Measurements from ENCODE around the gene INVS. TPM values are rescaled to one million over a fixed set of nuclear protein-coding genes. Genes with fewer than 3 reads are reported as not detected.

Gene INVS
- total and polyA plus RNA-seq, 2 donors (not counting 3 experiments of a cell fraction or from before 2014, with no cell fraction given), result 8.5 to 17.9 TPM

- TF ChIP-seq MYC (IDR thresholded peaks at IDR 0.05; ENCODE audit: low read depth, low read length), result no peak
- TF ChIP-seq MAX (IDR thresholded peaks at IDR 0.05; ENCODE audit: insufficient read depth, insufficient read length), result no peak
- no peak for TF ChIP-seq POLR2AphosphoS5 (IDR thresholded peaks at IDR 0.05; ENCODE audit: insufficient read depth, low read depth, low read length)
- no peak for TF ChIP-seq POLR2A (IDR thresholded peaks at IDR 0.05; ENCODE audit: low read depth, low read length)
- no peak for TF ChIP-seq EZH2 (IDR thresholded peaks at IDR 0.05; ENCODE audit: borderline replicate concordance, low read depth, low read length, severe bottlenecking)
- TF ChIP-seq, protein P1, sequence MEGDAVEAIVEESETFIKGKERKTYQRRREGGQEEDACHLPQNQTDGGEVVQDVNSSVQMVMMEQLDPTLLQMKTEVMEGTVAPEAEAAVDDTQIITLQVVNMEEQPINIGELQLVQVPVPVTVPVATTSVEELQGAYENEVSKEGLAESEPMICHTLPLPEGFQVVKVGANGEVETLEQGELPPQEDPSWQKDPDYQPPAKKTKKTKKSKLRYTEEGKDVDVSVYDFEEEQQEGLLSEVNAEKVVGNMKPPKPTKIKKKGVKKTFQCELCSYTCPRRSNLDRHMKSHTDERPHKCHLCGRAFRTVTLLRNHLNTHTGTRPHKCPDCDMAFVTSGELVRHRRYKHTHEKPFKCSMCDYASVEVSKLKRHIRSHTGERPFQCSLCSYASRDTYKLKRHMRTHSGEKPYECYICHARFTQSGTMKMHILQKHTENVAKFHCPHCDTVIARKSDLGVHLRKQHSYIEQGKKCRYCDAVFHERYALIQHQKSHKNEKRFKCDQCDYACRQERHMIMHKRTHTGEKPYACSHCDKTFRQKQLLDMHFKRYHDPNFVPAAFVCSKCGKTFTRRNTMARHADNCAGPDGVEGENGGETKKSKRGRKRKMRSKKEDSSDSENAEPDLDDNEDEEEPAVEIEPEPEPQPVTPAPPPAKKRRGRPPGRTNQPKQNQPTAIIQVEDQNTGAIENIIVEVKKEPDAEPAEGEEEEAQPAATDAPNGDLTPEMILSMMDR (IDR thresholded peaks at IDR 0.05; ENCODE audit: extremely low read depth in 1 of 2, insufficient read depth in 1 of 2, low read depth in 1 of 2, low read length in 2 of 2), result no peak
- TF ChIP-seq GATA2 (IDR thresholded peaks at IDR 0.05; ENCODE audit: insufficient read depth, insufficient read length, low read depth, low read length), result no peak
- TF ChIP-seq FOS (IDR thresholded peaks at IDR 0.05; ENCODE audit: borderline replicate concordance, insufficient read depth, low read length), result no peak
- no peak for TF ChIP-seq JUN (IDR thresholded peaks at IDR 0.05; ENCODE audit: borderline replicate concordance, insufficient read depth, insufficient read length, low read depth)
- POLR2A ChIA-PET, result no interaction called here
- CTCF ChIA-PET, result interaction anchor here (1.0 to 1.1 kb wide), 2 partner anchors 10 to 34 kb away, joined by 3 to 4 read pairs; no protein-coding TSS in a partner anchor
- no TSS peak for BruUV-seq (replicated peaks)
- Histone ChIP-seq H3K36me3 (ENCODE audit: control insufficient read depth in 2 of 2, extremely low read depth in 1 of 2, insufficient read depth in 2 of 2, low read length in 2 of 2) (peaks cover under 1 to 9% of the 10 kb centered on the region in 2 experiments), H3K9me1 (replicated peaks; ENCODE audit: control insufficient read depth, extremely low read depth, insufficient read depth, low read length) (no peaks in the 10 kb centered on the region), H3K27me3 (ENCODE audit: control insufficient read depth in 2 of 2, insufficient read depth in 2 of 2, low read length in 2 of 2) (no peaks in the 10 kb centered on the region), H3K27ac (ENCODE audit: insufficient read depth, low read depth, low read length) (no peak overlapping the region), H3K9ac (replicated peaks; ENCODE audit: extremely low read depth, insufficient read depth, low read length) (no peak overlapping the region), H3K4me2 (ENCODE audit: insufficient read depth, low read length) (no peak overlapping the region), H4K20me1 (replicated peaks; ENCODE audit: control insufficient read depth, extremely low read depth, insufficient read depth, low read length) (no peaks in the 10 kb centered on the region), H3K4me1 (ENCODE audit: control insufficient read depth, extremely low read depth, insufficient read depth, low read length) (no peaks in the 10 kb centered on the region), H3K79me2 (ENCODE audit: control insufficient read depth, insufficient read depth, low read length) (no peaks in the 10 kb centered on the region), H2AFZ (ENCODE audit: low read depth, low read length) (no peak overlapping the region), H3K9me3 (replicated peaks; ENCODE audit: control insufficient read depth, insufficient read depth, low read length) (no peaks in the 10 kb centered on the region), H3K4me3 (replicated peaks in 1 of 3; ENCODE audit: insufficient read depth in 1 of 3, low read depth in 1 of 3, low read length in 3 of 3) (no peak overlapping the region)
- FAIRE-seq, result no peak
- intact Hi-C loops (cut with micrococcal nuclease), result no loop called here
- no peak for DNase-seq (ENCODE audit: low read depth, low spot score)
- dilution Hi-C loops (cut with MboI; ENCODE audit: extremely low pct_ligation_motif_present, low sequenced_read_pairs), result no loop called here
Measured at GRCh38 chr9:100290714-100291113, 191.7 kb downstream of the INVS start.
